Femur (tissue), 1 donor: Measurements from ENCODE around the gene PLGLB2.
"Not testable (repeated sequence)": the region's sequence is repeated elsewhere in the genome, so short reads cannot be mapped to it uniquely, and the experiment has no call there.

Source experiments
- DNase-seq: peaks from one replicate; pipeline ENCODE4 v3.0.0-alpha.2; 2017

Gene PLGLB2

GRCh38 chr2:87747791-87748190 is at the start of gene PLGLB2:
Gene PLGLB2 (plus strand): TSS chr2:87748087. CDS start chr2:87748154, 67 bp downstream.
- DNase-seq, result not testable (repeated sequence)

DNA sequence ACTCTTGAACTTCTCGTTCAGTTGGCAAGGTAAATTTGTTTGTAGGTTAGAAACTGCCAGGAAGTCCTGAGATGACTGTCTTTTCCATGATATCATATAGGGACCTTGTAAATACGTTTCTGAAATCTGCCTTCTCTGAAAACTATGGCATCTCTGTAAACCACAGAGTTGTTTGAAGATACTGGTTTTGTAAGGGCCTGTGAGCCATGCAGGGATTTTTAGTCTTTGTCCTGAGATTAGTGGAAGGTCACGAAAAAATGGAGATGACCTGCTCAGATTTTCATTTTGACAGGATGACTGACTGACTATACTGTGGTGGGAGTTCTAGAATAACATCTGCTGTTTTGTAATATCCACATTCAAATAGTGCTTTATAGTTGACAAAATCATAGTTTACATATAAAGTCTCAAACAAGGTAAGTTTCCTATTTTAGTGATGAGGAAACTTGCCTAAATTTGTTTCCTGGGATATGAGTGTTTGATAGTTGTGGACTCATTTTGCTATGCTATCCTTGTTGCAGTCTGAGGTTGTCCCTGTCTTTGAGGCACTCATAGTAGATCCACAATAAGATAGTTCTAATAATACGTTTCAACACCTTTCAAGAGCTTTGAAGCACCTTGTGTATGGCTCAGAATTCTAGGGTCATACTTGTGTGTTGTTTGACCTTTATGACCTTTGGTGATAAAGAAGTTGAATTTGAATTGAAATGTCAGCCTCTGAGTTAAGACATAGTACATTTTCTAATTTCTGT is 43.1 kb upstream of the PLGLB2 start:
- not testable (repeated sequence) for DNase-seq

DNA sequence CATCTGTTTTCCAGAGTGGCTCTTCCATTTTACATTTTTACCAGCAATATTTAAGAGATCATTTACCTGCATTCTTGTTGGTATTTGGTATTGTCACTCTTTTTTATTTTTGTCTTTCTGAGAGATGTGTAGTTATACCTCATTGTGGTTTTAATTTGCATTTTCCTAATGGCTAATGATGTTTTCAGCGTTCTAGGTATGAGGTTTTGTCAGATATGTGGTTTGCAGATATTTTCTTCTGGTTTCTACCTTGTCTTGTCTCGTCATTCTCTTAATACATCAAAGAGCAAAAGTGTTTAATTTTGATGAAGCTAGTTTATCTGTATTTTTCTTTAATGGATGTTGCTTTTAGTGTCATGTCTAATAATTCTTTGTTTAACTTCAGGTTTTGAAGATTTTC is 39.5 kb upstream of the PLGLB2 start:
- DNase-seq, result not testable (repeated sequence)

- not testable (repeated sequence) for DNase-seq
Observed at GRCh38 chr2:87727940-87728599, 19.8 kb upstream of the PLGLB2 start.

DNA sequence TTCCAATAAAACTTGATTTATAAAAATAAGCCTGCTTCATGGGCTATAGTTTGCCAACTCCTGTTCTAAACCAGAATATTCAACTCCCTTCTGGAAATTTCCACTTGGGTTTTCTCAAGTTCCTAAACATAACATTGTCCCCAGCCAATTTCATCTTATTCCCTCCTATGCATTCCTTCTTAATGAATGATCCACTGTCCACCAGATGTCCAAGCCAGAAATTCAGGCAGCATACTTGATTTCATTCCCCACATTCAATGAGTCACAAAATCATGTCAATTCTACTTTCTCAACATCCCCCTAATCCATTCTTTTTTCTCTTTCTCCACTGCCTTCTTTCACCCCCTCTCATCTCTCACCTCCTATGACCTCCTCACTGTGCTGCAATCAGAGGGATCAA is 7.0 kb upstream of the PLGLB2 start:
- DNase-seq, result not testable (repeated sequence)

- DNase-seq, result not testable (repeated sequence)
Observed at GRCh38 chr2:87742393-87743108, 5.3 kb upstream of the PLGLB2 start.

DNA sequence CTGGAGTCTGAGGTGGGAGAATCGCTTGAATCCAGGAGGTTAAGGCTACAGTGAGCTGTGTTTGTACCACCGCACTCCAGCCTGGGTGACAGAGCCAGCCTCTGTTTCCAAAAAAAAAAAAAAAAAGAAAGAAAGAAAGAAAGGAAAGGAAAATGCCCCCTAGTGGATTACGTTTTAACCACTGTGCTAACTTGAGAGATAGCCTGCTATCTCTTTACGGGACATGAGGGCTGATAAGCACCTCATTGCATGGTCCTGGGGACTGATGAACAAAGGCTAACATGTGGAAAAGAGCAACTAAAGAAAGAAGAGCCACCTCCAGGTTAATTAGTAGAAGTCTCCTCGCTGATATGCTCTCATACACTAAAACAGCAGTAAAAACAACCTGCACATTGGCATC is 4.2 kb upstream of the PLGLB2 start:
- DNase-seq, result not testable (repeated sequence)

DNA sequence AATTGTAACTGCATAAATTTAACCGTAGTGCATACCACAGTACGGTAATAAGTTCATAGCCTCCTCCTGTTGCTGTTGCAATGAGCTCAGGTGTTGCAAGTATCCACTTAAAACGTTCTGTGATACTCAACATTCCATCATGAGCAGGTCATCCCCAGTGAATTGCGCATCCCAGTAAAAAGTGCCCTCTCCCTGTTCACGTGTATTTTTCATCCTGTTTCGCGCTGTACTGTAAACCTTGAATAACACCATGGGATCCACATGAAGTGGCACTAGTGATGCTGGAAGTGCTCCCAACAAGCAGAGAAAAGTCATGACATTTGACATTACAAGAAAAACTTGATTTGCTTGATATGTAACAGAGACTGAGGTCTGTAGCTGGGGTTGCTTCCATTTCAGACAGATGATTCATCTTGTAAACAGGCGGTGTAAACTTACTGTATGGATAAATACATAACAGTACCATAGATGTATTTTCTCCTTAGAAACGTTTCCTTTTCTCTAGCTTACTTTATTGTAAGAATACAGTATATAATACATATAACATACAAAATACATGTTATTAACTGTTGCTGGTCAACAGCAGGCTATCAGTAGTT is 2.4 kb upstream of the PLGLB2 start:
- DNase-seq, result not testable (repeated sequence)

GRCh38 chr2:87748524-87748923 is 637 bp downstream of the PLGLB2 start:
- not testable (repeated sequence) for DNase-seq

- DNase-seq, result not testable (repeated sequence)
Observed at GRCh38 chr2:87750560-87750959, 2.7 kb downstream of the PLGLB2 start.

- not testable (repeated sequence) for DNase-seq
Observed at GRCh38 chr2:87754759-87755158, 6.9 kb downstream of the PLGLB2 start.
